PC-3 (cell line): ENCODE measurements around the gene FGGY. TPM values are rescaled to one million over a fixed set of nuclear protein-coding genes. Genes with fewer than 3 reads are reported as not detected.

Experiments
- ATAC-seq: fragments of 200-7000 bp; cut with Tn5 transposase; 2 replicates; pipeline ENCODE4 v1.9.1; 2020; ENCODE audit warnings: mild to moderate bottlenecking, moderate library complexity
- BruUV-seq: library from RNA; stranded (reverse); fragments of 400-500 nt; replicated peaks from 2 replicates; lab custom pipeline; 2021; lab: Mats Ljungman, UMichigan
- CTCF ChIA-PET: fragments of 300-600 bp; sonication (Branson Sonifier 250); formaldehyde crosslinking; loops from one replicate; lab custom pipeline; 2022; ENCODE audit warnings: antibody characterized with exemption; lab: Charles Lee
- POLR2A ChIA-PET: fragments of 300-600 bp; sonication (Branson Sonifier 250); formaldehyde crosslinking; loops from one replicate; lab custom pipeline; 2022; ENCODE audit warnings: antibody characterized with exemption; ENCODE audit not compliant: unreplicated experiment; lab: Charles Lee
- DNase-seq: peaks from one replicate; pipeline ENCODE4 v3.0.0-alpha.2; 2015
- H2AFZ ChIP-seq: fragments of 300-600 bp; sonication (generic); 2 replicates; pipeline ENCODE4 v1.6.0; 2016; ENCODE audit warnings: antibody characterized with exemption, low read length
- H3F3A ChIP-seq: fragments of 300-600 bp; sonication (generic); one replicate; pipeline ENCODE4 v1.6.0; 2017; ENCODE audit warnings: antibody characterized with exemption, low read length, control low read depth, mild to moderate bottlenecking; ENCODE audit not compliant: unreplicated experiment
- H3K27ac ChIP-seq: fragments of 300-600 bp; sonication (generic); 2 replicates; pipeline ENCODE4 v1.5.1; 2016; ENCODE audit warnings: mild to moderate bottlenecking, low read length
- H3K27me3 ChIP-seq: fragments of 300-600 bp; sonication (generic); 2 replicates; pipeline ENCODE4 v1.6.1; 2016; ENCODE audit warnings: low read length, mixed read lengths
- H3K36me3 ChIP-seq: fragments of 300-600 bp; sonication (generic); 2 replicates; pipeline ENCODE4 v1.6.1; 2016; ENCODE audit warnings: low read depth, mixed run types, low read length, mixed read lengths
- H3K4me1 ChIP-seq: fragments of 300-600 bp; sonication (generic); 2 replicates; pipeline ENCODE4 v1.5.1; 2016; ENCODE audit warnings: low read length; ENCODE audit not compliant: insufficient read depth
- H3K4me2 ChIP-seq: fragments of 300-600 bp; sonication (generic); 2 replicates; pipeline ENCODE4 v1.6.0; 2016; ENCODE audit warnings: low read length
- H3K4me3 ChIP-seq: fragments of 300-600 bp; sonication (generic); 2 replicates; pipeline ENCODE4 v1.5.1; 2016; ENCODE audit warnings: mild to moderate bottlenecking, low read length, mixed read lengths
- H3K79me2 ChIP-seq: fragments of 300-600 bp; sonication (generic); 2 replicates; pipeline ENCODE4 v1.6.1; 2017; ENCODE audit warnings: low read length, mixed read lengths
- H3K9ac ChIP-seq: fragments of 300-600 bp; sonication (generic); 2 replicates; pipeline ENCODE4 v1.6.0; 2016; ENCODE audit warnings: mild to moderate bottlenecking, low read length
- H3K9me2 ChIP-seq: fragments of 300-600 bp; sonication (generic); replicated peaks from 2 replicates; pipeline ENCODE4 v1.6.1; 2016; ENCODE audit warnings: mixed run types, low read length, mixed read lengths
- H3K9me3 ChIP-seq: fragments of 300-600 bp; sonication (generic); 2 replicates; pipeline ENCODE4 v1.6.1; 2016; ENCODE audit warnings: low read length, mixed read lengths
- H4K20me1 ChIP-seq: fragments of 300-600 bp; sonication (generic); 2 replicates; pipeline ENCODE4 v1.6.1; 2016; ENCODE audit warnings: low read length, mixed read lengths
- EZH2 ChIP-seq: fragments of 300-600 bp; sonication (generic); IDR thresholded peaks from one replicate; pipeline ENCODE4 v1.6.1; 2017; ENCODE audit warnings: antibody characterized with exemption, mild to moderate bottlenecking, low read length; ENCODE audit not compliant: unreplicated experiment
- EZH2phosphoT487 ChIP-seq: fragments of 300-600 bp; sonication (generic); IDR thresholded peaks from 2 replicates; pipeline ENCODE4 v1.6.1; 2018; ENCODE audit warnings: mild to moderate bottlenecking, antibody characterized with exemption, low read length, borderline replicate concordance
- intact Hi-C: fragments of 100-400 bp; cut with micrococcal nuclease; formaldehyde crosslinking; loops from 2 replicates; pipeline ENCODE4 v1.9.0; 2023
- total RNA-seq: library from RNA; depleted of rRNA; stranded (reverse); fragments of >200 nt; gene quantifications from 2 replicates; pipeline ENCODE4 v1.2.3, GENCODE V29; 2014
- TF ChIP-seq, protein P1 (sequence below): fragments of 300-600 bp; sonication (generic); conservative IDR thresholded peaks from 2 replicates; pipeline ENCODE4 v1.5.1; 2017; ENCODE audit warnings: antibody characterized with exemption, low read depth, mild to moderate bottlenecking, low read length

FGGY gene
- total RNA-seq, 1 experiment from 2014 or later: 7.4 TPM

DNA sequence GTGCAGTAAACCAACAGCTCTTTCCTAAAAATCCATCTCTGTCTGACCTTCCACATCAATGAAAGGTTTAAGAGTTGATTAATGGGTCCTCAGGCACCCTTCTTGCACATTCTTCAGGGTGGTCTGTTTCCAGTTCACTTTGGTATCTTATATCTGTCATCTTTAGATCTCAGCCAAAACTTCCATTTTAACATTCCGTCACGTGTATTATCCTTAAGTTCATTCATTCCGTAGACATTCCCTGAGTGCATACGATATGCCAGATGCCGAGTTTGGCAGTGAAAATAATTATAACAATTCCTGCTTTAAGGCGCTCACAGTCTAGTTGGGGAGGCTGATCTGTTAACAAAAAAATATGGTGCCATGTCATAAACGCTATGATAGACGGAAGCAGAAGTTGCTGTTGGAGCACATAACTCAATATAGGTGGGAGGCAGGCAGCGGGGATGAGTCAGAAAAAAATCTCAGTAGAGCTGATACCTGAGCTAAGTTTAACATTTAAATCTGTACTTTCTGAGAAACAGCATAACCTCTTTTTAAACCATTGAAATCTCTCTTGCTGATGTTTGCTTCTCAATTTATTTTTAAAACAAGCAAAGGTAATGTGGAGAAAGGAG lies 458.3 kb downstream of the FGGY start:
- no peak for DNase-seq
- Histone ChIP-seq H3K9me3 (no peaks in the 10 kb centered on the region), H3K36me3 (no peaks in the 10 kb centered on the region), H3K4me2 (no peak overlapping the region), H3K27me3 (no peaks in the 10 kb centered on the region), H3K4me3 (no peak overlapping the region), H4K20me1 (no peaks in the 10 kb centered on the region), H3K9ac (no peak overlapping the region), H3K27ac (no peak overlapping the region), H3K4me1 (peaks cover 13% of the 10 kb centered on the region), H2AFZ (no peak overlapping the region), H3K79me2 (no peaks in the 10 kb centered on the region), H3F3A (no peaks in the 10 kb centered on the region), H3K9me2 (no peaks in the 10 kb centered on the region)
- BruUV-seq: no TSS peak
- intact Hi-C loops: no loop called here
- TF ChIP-seq EZH2 (no peak), EZH2phosphoT487 (no peak)
- TF ChIP-seq, protein P1, sequence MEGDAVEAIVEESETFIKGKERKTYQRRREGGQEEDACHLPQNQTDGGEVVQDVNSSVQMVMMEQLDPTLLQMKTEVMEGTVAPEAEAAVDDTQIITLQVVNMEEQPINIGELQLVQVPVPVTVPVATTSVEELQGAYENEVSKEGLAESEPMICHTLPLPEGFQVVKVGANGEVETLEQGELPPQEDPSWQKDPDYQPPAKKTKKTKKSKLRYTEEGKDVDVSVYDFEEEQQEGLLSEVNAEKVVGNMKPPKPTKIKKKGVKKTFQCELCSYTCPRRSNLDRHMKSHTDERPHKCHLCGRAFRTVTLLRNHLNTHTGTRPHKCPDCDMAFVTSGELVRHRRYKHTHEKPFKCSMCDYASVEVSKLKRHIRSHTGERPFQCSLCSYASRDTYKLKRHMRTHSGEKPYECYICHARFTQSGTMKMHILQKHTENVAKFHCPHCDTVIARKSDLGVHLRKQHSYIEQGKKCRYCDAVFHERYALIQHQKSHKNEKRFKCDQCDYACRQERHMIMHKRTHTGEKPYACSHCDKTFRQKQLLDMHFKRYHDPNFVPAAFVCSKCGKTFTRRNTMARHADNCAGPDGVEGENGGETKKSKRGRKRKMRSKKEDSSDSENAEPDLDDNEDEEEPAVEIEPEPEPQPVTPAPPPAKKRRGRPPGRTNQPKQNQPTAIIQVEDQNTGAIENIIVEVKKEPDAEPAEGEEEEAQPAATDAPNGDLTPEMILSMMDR: no peak
- no peak for ATAC-seq
- CTCF ChIA-PET: no interaction called here
- POLR2A ChIA-PET: no interaction called here

DNA sequence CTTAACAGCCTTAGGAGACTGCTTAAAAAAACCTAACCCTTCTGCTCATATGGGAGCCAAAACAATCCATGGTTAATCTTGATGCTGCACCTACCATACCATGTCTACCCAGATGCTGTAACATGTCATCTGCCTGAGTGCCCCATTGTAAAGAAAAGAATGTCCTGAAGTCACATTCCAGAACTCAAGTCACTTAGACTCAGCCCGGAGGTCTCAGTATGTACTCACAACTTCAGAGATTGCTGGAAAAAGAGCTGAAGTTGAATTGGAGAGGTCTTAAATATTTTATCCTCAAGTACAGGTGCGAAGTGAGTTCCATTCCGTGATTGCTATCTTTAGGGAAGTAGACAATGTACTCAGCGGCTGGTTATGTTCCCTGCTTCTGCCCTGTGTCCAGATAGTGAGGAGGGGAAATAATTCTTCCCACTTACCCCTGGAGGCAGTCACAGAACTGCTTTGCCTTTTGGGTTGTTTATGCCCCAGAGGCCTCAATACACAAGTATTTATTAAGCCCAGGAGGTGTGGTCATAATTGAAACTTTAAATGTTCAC lies 460.4 kb downstream of the FGGY start:
- no peak overlapping the region for H3K9ac ChIP-seq
- CTCF ChIA-PET: no interaction called here
- POLR2A ChIA-PET: no interaction called here

DNA sequence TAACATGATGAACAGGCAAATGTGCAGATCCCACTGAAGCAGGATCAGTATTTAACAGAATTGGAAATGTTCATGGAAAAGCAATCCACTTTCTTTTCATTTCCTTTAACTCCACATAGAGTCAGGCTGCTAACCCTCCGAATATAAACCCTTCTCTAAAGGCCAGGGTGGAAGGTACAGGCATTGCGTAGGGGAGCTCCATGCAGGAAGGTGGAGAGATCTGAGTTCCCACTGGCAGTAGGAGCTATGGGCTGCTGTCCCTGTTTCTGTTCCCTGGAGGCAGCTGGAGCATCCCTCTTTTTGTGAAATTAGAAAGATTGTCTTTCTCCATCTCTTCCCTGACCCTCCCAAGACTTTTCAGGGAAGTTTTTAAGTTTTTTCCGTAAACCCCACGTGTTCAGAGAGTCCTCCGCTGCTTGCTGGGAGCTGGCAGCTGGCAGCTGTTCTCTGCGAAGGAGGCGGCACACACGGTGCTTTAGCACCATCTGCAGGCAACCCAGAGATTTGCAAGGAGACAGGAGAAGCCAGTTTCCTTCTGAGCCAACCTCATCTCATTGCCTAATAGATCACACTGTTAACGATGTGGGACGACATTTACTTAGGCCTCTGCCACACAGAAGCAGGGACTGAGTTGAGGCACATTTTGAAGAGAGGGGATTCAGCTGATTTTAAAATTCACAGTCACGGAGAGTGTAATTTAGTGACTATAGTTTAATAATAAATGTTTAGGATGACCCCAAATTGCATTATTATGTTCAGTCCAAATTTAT lies 462.4 kb downstream of the FGGY start:
- H3K79me2 ChIP-seq: no peaks in the 10 kb centered on the region
- no peaks in the 10 kb centered on the region for H3K9me3 ChIP-seq
- intact Hi-C loops: loop anchor here (1.0 to 2.0 kb wide), 5 partner anchors 61 to 1243 kb away; partner anchors contain the start of gene FGGY
- H3K27ac ChIP-seq: no peak overlapping the region
- peak overlapping the region; percentile 70 for H3K4me2 ChIP-seq
- H3F3A ChIP-seq: no peaks in the 10 kb centered on the region
- no peaks in the 10 kb centered on the region for H3K9me2 ChIP-seq
- no peaks in the 10 kb centered on the region for H3K27me3 ChIP-seq
- peak overlapping the region; percentile 79 for H2AFZ ChIP-seq
- TF ChIP-seq, protein P1: peak; percentile 95
- no peak for TF ChIP-seq EZH2
- peak overlapping the region; percentile 36 for H3K9ac ChIP-seq
- ChIA-PET CTCF (interaction anchor here (0.5 to 1.5 kb wide), 12 partner anchors 9 to 1323 kb away, joined by 3 to 7 read pairs (median 3); partner anchors contain the start of gene NFIA), POLR2A (interaction anchor here (0.6 kb wide), 1 partner anchor 1099 kb away, joined by 4 read pairs; no protein-coding TSS in a partner anchor)
- H3K4me1 ChIP-seq: 0 out of 2 replicates have a peak, but pooled peaks cover 5% of the 10 kb centered on the region
- H3K4me3 ChIP-seq: peak overlapping the region; percentile 45; the same call in 1 of the 2 replicates
- DNase-seq (peak; percentile 82), ATAC-seq (peak; percentile 95)
- no peaks in the 10 kb centered on the region for H4K20me1 ChIP-seq
- no peaks in the 10 kb centered on the region for H3K36me3 ChIP-seq
- BruUV-seq: no TSS peak

More for the DNA sequence above, 460.4 kb downstream of the FGGY start:
- Histone ChIP-seq H3K27me3 (no peaks in the 10 kb centered on the region), H3K4me2 (no peak overlapping the region), H3K79me2 (no peaks in the 10 kb centered on the region), H3K27ac (no peak overlapping the region), H3K9me3 (no peaks in the 10 kb centered on the region), H3K9me2 (no peaks in the 10 kb centered on the region), H3K36me3 (no peaks in the 10 kb centered on the region), H3K4me1 (0 out of 2 replicates have a peak, but pooled peaks cover 5% of the 10 kb centered on the region), H2AFZ (no peak overlapping the region), H3F3A (no peaks in the 10 kb centered on the region), H4K20me1 (no peaks in the 10 kb centered on the region), H3K4me3 (no peak overlapping the region)
- TF ChIP-seq EZH2: no peak
- TF ChIP-seq EZH2phosphoT487: no peak
- intact Hi-C loops: no loop called here
- ATAC-seq: no peak
- no TSS peak for BruUV-seq
- no peak for DNase-seq
